NCI-H748 treated with DMSO at 0.1 percent for 48 hours (cell line): ENCODE data around the gene SLC25A42.
"Not testable (repeated sequence)": the region's sequence is repeated elsewhere in the genome, so short reads cannot be mapped to it uniquely, and the experiment has no call there.

ENCODE experiments used
- DNase-seq: peaks from one replicate; lab custom pipeline; 2025; lab: John Stamatoyannopoulos, UW

The SLC25A42 gene

GRCh38 chr19:19105365-19106055 is 41.7 kb downstream of the SLC25A42 start:
- DNase-seq = no peak

GRCh38 chr19:19106056-19106551 is 42.3 kb downstream of the SLC25A42 start:
- DNase-seq = no peak

GRCh38 chr19:19106938-19107337 is 43.1 kb downstream of the SLC25A42 start:
- DNase-seq = not testable (repeated sequence)

- DNase-seq = no peak
Observed at GRCh38 chr19:19107654-19108053, 43.9 kb downstream of the SLC25A42 start.

GRCh38 chr19:19109601-19110000 is 45.8 kb downstream of the SLC25A42 start:
- no peak for DNase-seq

GRCh38 chr19:19110410-19111135 is 46.8 kb downstream of the SLC25A42 start:
- DNase-seq = no peak

GRCh38 chr19:19111136-19111835 is 47.5 kb downstream of the SLC25A42 start:
- DNase-seq = no peak

GRCh38 chr19:19111967-19112580 is 48.3 kb downstream of the SLC25A42 start:
- no peak for DNase-seq

GRCh38 chr19:19113040-19113626 is 49.3 kb downstream of the SLC25A42 start:
- DNase-seq = no peak

GRCh38 chr19:19115954-19116353 is 52.2 kb downstream of the SLC25A42 start:
- no peak for DNase-seq

GRCh38 chr19:19119325-19120237 is 55.8 kb downstream of the SLC25A42 start:
- DNase-seq = no peak

GRCh38 chr19:19120308-19121231 is 56.8 kb downstream of the SLC25A42 start:
- DNase-seq = no peak

- no peak for DNase-seq
Observed at GRCh38 chr19:19121371-19121770, 57.6 kb downstream of the SLC25A42 start.

- no peak for DNase-seq
Observed at GRCh38 chr19:19122902-19123301, 59.1 kb downstream of the SLC25A42 start.

GRCh38 chr19:19123386-19123785 is 59.6 kb downstream of the SLC25A42 start:
- no peak for DNase-seq

- DNase-seq = no peak
Observed at GRCh38 chr19:19126102-19126501, 62.3 kb downstream of the SLC25A42 start.

- no peak for DNase-seq
Observed at GRCh38 chr19:19131989-19132388, 68.2 kb downstream of the SLC25A42 start.

GRCh38 chr19:19132912-19133311 is 69.1 kb downstream of the SLC25A42 start:
- no peak for DNase-seq

GRCh38 chr19:19133985-19134384 is 70.2 kb downstream of the SLC25A42 start:
- DNase-seq = no peak

GRCh38 chr19:19134687-19135158 is 70.9 kb downstream of the SLC25A42 start:
- DNase-seq = no peak
